Ramos (cell line): ENCODE results near the gene MYH6.
"Not testable (repeated sequence)": the region's sequence is repeated elsewhere in the genome, so short reads cannot be mapped to it uniquely, and the experiment has no call there.

ENCODE experiments used
- in situ Hi-C: fragments of 300-500 bp; cut with MboI; formaldehyde crosslinking; loops from one replicate; pipeline ENCODE4 v1.14.3; 2022; ENCODE audit warnings: low sequenced_read_pairs; ENCODE audit not compliant: unreplicated experiment

The MYH6 gene

DNA sequence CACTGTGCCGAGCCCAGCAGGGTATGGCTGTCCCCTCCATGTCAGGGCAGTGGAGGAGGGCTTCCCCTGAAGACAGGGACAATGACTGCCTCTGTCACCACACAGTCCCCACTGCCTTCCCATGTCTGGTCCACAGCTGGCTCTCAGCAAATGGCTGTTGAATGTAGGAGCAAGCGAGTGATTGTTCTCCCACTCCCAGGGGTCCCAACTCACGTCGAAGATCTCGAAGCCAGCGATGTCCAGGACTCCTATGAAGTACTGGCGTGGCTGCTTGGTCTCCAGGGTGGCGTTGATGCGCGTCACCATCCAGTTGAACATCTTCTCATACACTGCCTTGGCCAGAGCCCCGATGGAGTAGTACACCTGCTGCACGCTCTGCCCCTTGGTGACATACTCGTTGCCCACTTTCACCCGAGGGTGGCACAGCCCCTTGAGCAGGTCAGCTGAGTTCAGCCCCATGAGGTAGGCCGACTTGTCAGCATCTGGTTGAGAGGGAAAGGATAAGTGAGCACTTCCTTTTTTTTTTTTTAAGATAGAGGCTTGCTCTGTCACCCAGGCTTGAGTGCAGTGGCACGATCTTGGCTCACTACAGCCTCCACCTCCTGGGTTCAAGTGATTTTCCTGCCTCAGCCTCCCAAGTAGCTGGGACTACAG is 7.5 kb downstream of the MYH6 start:
- in situ Hi-C loops = not testable (repeated sequence)

GRCh38 chr14:23399591-23399990 is 8.5 kb downstream of the MYH6 start:
- in situ Hi-C loops = loop anchor here (25.0 kb wide), 1 partner anchor 712 kb away; no protein-coding TSS in a partner anchor

DNA sequence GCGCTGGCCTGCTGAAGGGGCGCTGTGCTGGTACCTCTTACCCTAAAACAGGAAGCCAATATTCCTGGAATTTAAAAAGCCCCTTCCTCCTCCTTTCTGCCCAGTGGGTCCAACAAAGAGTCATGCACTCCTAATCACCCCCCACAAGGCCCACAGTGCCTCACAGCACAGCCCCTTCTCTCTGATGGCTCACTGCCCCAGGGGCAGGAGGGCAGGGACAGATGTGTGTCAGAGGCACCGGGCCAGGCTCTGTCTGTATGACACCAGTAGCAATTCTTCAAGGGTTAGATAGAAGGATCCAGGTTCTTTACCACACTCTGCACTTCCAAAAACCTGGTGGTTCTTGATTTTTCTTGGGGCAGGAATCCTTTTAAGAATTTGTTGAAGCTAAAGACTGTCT is 8.9 kb downstream of the MYH6 start:
- in situ Hi-C loops = loop anchor here (25.0 kb wide), 1 partner anchor 712 kb away; no protein-coding TSS in a partner anchor

DNA sequence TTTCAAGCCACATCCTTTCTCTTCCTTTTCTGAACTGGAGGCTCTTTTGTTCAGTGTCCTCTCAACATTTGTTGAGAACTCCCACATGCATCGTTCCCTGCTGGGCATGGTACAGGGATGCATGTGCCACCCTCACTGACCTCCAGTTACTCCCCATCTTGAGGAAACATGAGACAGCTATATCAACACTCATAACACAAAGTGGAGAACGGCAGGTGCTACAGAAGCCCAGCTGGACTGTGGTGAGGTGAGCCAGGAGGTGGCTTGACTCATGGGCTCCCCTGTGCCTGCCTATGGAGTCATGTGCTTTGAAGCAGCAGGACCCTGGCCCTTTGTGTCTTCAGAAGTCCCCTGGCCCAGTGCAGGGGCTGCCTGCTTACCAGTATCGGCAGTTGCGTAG is 9.7 kb downstream of the MYH6 start:
- in situ Hi-C loops = loop anchor here (25.0 kb wide), 1 partner anchor 711 kb away; no protein-coding TSS in a partner anchor

DNA sequence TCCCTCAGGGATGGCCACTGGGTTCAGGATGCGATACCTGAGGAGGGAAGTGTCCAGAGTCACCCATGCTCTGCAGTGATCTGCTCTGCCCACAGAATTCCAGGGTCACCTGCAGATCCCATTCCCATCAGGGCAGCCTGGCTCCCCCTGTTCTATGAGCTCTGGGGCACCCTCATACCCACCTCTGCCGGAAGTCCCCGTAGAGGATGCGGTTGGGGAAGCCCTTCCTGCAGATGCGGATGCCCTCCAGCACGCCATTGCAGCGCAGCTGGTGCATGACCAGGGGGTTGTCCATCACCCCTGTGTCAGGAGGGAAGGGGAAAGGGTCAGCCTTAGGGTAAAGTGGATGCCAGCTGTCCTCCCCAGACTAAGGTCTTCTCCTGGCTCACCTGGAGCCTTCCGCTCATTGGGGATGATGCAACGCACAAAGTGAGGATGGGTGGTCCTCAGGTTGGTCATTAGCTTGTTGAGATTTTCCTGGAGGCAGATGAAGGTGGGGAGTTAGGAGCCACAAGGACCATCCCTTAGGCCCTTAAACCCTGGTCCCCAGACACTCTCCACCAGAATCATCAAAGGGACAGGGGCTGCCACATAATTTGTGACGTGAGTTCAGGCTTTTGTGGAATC is 11.2 kb downstream of the MYH6 start:
- in situ Hi-C loops = loop anchor here (25.0 kb wide), 1 partner anchor 710 kb away; no protein-coding TSS in a partner anchor

GRCh38 chr14:23396126-23396525 is 11.9 kb downstream of the MYH6 start:
- in situ Hi-C loops = loop anchor here (25.0 kb wide), 1 partner anchor 709 kb away; no protein-coding TSS in a partner anchor

DNA sequence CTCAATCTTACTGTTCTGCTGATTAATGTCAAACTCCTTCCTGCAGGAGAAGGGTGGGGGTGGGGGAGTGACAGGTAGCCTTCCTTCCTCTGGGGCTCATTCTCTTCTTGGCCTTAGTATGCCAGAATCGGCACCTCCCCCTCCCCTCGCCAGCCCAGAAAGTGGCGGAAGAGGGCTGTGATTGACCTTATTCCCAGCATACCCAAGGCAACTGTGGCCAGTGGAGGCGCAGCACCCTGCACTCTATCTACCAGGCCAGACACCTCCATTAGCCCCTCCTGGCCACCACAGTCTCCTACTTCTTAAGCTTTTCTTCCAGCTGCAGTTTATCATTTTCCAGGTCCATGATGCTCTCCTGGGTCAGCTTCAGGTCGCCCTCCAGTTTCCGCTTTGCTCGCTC is 15.5 kb downstream of the MYH6 start:
- in situ Hi-C loops = loop anchor here (25.0 kb wide), 1 partner anchor 705 kb away; no protein-coding TSS in a partner anchor

- in situ Hi-C loops = loop anchor here (25.0 kb wide), 1 partner anchor 703 kb away; no protein-coding TSS in a partner anchor
Measured at GRCh38 chr14:23389871-23390270, 18.2 kb downstream of the MYH6 start.

DNA sequence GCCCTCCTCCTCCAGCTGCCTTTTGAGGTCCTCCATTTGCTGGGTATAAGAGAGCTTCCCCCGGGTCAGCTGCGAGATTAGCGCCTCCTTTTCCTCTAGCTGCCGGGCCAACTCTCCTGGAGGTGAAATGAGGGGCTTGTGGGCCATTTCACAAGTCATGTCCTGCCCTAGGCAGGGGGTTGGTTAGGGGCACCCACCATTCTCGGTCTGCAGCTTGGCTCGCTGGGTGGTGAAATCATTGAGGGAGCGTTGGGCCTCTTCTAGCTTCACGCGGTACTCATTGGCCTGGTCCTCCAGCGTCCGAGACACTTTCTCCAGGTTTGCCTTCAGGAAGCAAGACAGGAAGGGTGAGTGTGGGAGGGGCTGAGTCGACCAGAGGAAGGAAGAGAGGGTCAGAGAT is 18.7 kb downstream of the MYH6 start:
- in situ Hi-C loops = loop anchor here (25.0 kb wide), 1 partner anchor 702 kb away; no protein-coding TSS in a partner anchor

DNA sequence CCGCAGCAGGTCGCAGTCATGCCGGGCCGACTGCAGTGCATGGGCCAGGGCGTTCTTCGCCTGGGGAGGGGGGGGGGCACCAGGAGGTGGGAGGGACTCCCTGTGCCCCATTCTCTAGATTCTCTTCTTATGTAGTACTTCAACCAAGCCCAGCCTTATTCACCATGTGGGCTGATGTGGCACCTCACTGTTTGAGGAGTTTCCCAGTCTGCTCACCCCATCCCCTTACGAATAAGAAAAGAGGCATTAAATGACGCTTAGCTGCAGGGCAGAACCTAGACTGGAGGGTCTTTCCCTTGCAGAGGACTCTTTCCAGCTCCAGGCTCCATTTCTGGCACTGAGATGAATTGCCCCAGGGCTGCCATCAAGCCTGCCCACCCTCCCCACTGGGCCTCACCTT is 19.1 kb downstream of the MYH6 start:
- in situ Hi-C loops = loop anchor here (25.0 kb wide), 1 partner anchor 702 kb away; no protein-coding TSS in a partner anchor

- in situ Hi-C loops = loop anchor here (25.0 kb wide), 1 partner anchor 701 kb away; no protein-coding TSS in a partner anchor
Measured at GRCh38 chr14:23387916-23388882, 19.9 kb downstream of the MYH6 start.

GRCh38 chr14:23386999-23387398 is 21.1 kb downstream of the MYH6 start:
- in situ Hi-C loops = loop anchor here (25.0 kb wide), 1 partner anchor 700 kb away; no protein-coding TSS in a partner anchor

DNA sequence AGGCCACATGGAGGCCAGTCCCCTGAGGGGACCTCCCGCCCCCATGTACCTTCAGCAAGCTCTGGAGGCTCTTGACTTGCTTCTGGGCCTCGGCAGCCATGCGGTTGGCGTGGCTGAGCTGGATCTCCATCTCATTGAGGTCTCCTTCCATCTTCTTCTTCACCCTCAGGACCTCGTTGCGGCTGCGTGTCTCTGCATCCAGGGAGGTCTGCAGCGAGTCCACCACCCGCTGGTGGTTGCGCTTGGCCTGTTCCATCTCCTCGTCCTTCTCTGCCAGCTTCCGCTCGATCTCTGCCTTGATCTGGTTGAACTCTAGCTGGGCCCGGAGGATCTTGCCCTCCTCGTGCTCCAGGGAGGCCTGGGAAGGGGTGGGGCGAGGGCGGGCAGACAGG is 21.8 kb downstream of the MYH6 start:
- in situ Hi-C loops = loop anchor here (25.0 kb wide), 1 partner anchor 699 kb away; no protein-coding TSS in a partner anchor

DNA sequence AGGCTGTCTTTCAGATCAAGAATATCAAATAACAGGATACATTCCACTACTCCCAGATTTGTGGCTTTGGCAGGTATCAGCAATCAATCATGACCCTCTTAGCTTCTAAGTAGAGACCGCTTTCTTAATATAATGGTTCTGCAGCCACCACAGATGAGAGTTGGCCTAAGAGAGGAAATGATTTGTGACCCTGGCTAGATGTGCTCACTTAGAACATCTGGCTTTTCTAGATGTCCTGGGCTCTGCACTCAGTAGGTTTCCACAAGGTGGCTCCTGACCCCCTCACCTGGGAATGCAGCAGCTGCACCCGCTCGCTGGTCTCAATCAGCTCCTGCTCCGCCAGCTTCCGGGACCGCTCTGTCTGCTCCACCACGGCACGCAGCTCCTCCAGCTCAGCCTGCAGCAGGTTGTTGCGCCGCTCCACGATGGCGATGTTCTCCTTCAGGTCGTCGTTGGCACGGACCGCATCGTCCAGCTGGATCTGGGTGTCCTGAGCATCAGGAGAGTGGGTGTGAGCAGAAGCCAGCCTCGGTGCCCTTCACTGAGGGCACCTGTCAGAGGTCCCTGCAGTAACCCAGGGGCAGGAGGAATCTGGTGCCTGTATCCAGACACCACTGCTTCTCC is 22.3 kb downstream of the MYH6 start:
- in situ Hi-C loops = loop anchor here (25.0 kb wide), 1 partner anchor 698 kb away; no protein-coding TSS in a partner anchor

DNA sequence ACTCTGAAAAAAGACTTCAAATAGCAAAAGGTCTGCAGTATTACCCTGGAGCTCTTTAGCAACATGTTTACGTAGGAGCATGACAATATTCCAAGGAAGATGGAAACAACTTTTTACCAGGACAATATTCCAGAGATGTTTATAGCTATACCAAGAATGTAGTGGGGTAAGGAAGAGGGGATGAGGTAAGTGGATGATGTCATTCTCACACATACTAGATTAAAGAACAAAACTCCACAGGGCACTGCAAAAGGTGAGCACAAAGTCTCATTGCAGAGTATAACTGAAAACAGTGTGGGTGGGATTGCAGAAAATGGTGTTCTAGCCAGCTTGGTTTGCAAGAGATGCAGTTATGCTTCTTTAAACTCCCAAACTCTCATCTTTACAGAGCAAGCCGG is 22.8 kb downstream of the MYH6 start:
- in situ Hi-C loops = loop anchor here (25.0 kb wide), 1 partner anchor 698 kb away; no protein-coding TSS in a partner anchor

- in situ Hi-C loops = loop anchor here (25.0 kb wide), 1 partner anchor 697 kb away; no protein-coding TSS in a partner anchor
Measured at GRCh38 chr14:23384364-23385080, 23.6 kb downstream of the MYH6 start.

DNA sequence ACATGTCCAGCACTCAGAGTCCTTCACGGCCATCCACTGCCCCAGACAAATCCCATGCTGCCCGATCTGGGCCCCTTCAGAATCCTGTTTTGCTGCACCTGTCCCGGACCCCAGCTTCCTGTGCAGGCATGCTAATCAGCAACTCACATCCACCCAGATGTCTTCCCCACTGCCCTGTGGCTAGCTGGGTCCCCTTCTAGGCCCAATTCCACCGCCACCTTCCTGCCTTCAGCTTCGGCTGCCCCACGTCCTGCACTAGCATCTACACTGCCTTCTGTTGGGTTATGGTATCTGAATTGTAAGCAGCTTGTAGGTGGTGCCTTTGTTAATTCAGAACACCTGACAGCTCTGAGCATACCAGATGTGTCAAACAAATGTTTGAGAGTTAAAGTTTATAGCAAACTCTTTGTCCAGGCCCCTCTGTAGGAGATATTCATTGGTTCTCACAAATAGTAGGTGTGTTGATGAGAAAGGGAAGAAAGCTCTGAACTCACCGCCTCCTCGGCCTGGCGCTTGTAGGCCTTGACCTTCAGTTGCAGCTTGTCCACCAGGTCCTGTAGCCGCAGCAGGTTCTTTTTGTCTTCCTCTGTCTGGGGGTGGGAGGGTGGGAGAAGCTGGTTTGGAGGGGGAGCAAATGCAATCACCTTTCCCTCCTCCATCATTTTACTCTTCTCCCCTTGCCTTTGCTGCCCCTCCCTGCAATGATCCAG is 25.2 kb downstream of the MYH6 start:
- in situ Hi-C loops = loop anchor here (25.0 kb wide), 1 partner anchor 696 kb away; no protein-coding TSS in a partner anchor

DNA sequence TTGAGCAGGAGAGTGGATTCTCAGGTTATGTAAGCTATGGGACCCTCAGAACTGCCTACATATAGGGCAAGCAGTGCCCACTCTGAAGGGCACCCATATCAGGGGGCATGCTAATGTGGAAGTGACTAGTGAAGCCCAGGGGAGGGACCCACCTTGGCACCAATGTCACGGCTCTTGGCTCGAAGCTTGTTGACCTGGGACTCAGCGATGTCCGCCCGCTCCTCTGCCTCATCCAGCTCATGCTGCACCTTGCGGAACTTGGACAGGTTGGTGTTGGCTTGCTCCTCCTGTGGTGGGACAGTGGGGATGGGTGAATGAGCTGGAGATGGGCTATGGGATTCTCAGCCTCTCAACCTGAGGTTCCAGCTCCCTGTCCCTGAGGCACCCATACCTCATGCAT is 25.8 kb downstream of the MYH6 start:
- in situ Hi-C loops = loop anchor here (25.0 kb wide), 1 partner anchor 695 kb away; no protein-coding TSS in a partner anchor
